Measurements from ENCODE around the gene TNNT2.

TNNT2 gene

DNA sequence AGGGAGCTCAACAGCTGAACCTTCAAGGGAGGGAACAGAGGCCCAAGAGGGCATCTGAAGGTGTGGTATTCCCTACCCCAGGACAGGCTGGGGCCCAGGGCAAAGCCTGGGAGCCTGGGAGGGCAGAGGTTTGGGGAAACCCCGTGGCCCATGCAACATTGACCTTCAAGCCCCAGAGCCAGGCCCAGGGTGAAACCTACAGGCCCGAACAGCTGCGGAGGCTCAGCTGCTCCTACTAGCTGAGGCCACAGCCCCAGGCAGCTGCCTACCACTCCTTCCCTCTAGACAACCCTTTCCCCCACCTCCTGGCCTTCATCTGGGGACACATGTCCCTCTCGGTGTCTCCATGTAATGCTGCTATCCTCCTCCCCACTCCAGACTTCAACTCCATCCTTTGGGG, 18.5 kb upstream of the TNNT2 start:
- H3K27ac ChIP-seq, result no peak overlapping the region
- TF ChIP-seq, protein P1, sequence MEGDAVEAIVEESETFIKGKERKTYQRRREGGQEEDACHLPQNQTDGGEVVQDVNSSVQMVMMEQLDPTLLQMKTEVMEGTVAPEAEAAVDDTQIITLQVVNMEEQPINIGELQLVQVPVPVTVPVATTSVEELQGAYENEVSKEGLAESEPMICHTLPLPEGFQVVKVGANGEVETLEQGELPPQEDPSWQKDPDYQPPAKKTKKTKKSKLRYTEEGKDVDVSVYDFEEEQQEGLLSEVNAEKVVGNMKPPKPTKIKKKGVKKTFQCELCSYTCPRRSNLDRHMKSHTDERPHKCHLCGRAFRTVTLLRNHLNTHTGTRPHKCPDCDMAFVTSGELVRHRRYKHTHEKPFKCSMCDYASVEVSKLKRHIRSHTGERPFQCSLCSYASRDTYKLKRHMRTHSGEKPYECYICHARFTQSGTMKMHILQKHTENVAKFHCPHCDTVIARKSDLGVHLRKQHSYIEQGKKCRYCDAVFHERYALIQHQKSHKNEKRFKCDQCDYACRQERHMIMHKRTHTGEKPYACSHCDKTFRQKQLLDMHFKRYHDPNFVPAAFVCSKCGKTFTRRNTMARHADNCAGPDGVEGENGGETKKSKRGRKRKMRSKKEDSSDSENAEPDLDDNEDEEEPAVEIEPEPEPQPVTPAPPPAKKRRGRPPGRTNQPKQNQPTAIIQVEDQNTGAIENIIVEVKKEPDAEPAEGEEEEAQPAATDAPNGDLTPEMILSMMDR (conservative IDR thresholded peaks at IDR 0.05), result no peak

DNA sequence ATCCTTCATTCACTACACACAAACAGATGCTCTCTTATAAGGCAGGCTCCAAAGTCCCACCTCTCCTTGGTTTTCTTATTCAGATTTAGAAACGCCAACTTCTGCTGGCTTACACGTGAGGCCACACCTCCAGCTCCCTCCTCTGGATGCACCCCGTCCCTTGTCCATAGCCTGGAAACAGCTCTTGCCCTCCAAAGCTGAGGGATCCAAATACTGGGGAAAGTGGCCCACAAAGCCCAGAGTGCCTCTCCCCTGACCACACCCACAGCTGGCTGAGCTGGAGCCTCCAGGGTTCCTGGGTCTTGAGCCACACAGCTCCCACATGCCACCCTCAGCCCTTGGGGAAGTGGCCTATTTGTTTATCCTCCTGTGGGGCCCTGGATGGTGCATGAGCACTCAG, 17.1 kb upstream of the TNNT2 start:
- TF ChIP-seq, protein P1 (conservative IDR thresholded peaks at IDR 0.05), result no peak
- H3K27ac ChIP-seq, result no peak overlapping the region

DNA sequence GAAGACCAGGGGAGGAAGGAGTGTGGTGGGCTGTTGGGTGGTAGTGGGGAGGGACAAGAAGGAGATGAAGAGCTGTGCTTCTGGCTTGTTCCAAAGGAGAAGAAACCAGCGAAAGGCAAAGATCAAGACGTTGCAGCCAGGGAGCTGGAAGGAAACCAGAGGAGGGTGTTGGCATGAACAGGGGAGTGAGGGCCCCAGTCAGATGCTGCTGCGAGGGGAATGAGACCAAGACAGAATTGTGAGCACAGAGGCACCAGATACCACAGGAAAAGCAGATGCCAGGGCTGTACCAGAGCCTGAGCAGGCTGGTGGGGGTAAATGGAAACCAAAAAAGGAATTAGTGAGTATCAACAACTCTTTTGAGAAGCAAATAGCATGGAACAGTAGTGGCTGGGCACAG, 15.6 kb upstream of the TNNT2 start:
- no peak overlapping the region for H3K27ac ChIP-seq
- TF ChIP-seq, protein P1 (conservative IDR thresholded peaks at IDR 0.05), result no peak

DNA sequence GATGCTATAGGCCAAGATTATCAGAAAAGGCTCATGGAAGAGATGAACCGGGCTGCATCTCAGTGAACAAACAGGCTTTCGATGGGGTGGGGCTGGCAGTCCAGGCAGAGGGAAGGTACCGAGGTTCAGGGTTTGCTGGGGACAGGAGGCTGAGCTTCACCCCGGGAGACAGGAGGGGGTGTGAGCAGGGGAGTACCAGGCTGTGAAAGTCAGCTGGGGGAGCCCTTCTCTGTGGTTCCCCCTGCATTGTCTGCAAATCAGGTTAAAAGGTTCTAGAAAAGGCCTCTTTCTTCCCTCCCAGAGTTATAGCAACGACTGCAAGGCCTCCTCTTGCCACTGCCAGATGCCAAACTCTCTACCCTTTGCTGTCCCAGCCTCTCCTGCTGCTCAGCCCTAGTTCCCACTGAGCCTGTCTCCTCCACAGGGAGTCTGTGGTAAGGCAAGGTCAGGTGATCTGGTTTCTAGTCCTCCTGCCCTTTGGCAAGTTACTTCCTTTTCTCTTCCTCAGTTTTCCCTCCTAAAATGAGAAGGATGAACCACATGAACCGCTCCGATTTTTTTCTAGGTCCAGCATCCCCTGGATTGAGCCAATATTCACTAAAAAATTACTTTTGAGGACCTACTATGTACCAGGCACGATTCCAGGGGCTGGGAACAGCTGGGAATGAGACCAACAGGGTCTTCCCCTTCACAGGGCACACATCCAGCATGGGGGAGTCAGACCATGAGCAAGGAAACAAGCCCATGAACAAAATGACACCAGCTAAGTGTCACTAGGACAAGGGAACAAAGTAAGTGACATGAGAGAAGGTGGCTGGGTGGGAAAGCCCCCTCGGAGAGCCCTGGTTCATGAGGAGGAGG, 14.4 kb upstream of the TNNT2 start:
- no peak overlapping the region for H3K27ac ChIP-seq
- TF ChIP-seq, protein P1 (conservative IDR thresholded peaks at IDR 0.05), result no peak

DNA sequence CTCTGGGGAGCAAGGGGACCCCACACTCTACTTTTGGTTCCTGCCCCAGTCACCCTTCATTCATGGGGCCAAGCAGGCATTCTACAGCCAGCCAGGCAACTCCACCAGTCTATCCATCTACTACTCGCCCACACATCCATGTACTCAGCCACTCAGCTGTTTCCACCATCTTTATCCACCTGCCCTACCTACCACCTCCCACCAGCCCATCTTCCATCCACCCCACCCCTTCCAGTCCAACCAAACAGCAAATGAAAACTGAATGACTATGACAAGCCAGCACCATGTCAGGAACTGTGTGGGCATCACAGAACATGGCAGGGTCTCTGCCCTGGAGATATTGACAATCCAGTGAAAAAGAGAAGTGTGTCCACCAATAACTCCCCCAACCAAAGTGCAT, 13.7 kb upstream of the TNNT2 start:
- H3K27ac ChIP-seq, result no peak overlapping the region
- TF ChIP-seq, protein P1 (conservative IDR thresholded peaks at IDR 0.05), result no peak

DNA sequence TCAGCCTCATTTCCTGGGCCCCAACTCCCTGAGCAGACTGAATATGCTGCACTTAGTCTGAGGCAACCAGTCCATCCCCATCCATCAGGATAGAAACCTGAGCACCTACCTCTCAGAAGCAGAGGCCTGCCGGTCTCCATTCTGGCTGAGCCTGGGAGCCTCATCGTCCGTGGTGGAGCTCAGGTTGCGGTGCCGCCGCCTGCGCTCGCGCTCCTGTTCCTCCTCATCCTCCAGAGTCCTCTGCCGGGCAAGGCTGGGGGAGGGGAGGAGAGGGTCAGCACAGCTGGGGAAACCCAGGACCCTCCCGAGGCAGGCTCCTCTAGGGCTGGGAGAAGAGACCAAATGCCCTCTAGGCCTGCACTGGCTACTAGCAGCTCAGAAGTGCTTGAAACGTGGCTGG, 11.6 kb upstream of the TNNT2 start:
- H3K27ac ChIP-seq, result no peak overlapping the region
- TF ChIP-seq, protein P1 (conservative IDR thresholded peaks at IDR 0.05), result no peak

DNA sequence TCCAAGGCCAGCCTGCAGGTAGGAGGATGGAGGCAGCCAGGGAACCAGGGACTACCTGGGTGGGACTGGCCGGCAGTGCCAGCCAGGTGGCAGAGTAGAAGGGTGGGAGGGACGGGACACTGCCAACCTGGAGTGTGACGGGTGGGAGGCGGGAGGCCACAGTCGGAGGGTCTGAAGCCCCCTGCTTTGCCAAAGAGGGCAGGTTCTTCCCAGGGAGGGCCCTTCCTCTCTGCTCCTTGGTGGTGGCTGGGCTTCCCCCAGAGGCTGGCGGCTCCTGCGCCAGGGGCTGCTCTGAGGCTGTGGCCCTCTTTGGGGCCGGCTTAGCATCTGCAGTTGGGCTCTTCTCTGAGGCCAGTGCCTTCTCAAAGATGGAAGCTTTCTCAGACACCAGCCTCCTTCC, 8.7 kb upstream of the TNNT2 start:
- TF ChIP-seq, protein P1 (conservative IDR thresholded peaks at IDR 0.05), result no peak
- H3K27ac ChIP-seq, result no peak overlapping the region
